Measurements from ENCODE around the gene DNASE2.

- TF ChIP-seq CTCF (optimal IDR thresholded peaks at IDR 0.05 in 1 of 3, IDR thresholded peaks at IDR 0.05 in 1 of 3, conservative IDR thresholded peaks at IDR 0.05 in 1 of 3; ENCODE audit: extremely low read depth in 1 of 3, insufficient read depth in 2 of 3, low read length in 3 of 3) (no peak), EZH2 (IDR thresholded peaks at IDR 0.05; ENCODE audit: low read length) (no peak)
Measured at GRCh38 chr19:12866416-12867119, 14.7 kb downstream of the DNASE2 start.
